H54 (cell line): Measurements from ENCODE around the gene PZP.

Experiments
- DNase-seq: peaks from one replicate; pipeline ENCODE4 v3.0.0; 2011; ENCODE audit warnings: low spot score, mixed read lengths; ENCODE audit not compliant: insufficient read length
- FAIRE-seq: peaks from 3 replicates; lab custom pipeline; 2011; peaks lifted over from hg19 to GRCh38; lab: Jason Lieb, UNC
- POLR2A ChIP-seq: IDR thresholded peaks from 2 replicates; pipeline ENCODE4 v1.6.1; 2011; ENCODE audit warnings: low read depth, mild to moderate bottlenecking, low read length

PZP gene

DNA sequence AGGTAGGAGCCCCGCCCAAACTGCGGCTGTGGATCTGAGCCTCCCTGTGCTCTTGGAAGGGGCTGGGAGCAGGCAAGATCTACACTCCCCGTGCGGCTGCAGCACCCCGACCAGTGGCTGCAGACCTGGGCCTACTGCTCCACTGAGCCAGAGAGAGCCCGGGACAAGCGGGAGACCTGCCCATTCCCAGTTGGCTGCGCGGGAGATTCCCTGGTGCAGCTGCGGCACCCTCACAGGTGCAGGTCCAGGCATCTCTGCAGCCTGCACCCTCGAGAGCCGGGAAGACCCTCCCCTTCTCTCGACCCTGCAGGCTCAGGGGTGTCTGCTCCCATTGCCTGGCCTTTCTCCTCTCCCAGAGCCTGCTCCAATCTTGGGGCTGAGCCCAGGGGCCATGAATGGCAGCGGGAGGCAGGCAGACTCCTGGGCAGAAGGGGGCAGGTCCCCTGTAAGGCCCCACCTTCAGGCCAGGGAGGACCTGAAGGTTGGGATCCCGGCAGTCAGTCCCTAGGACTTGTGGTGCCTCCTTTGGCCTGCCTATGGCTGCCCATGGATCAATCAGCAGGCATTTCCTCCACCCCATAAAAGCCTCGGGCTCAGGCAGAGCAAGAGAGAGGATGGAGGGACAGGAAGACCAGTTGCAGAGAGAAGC, 83.7 kb downstream of the PZP start:
- DNase-seq, result no peak
- FAIRE-seq, result no peak
- no peak for TF ChIP-seq POLR2A

DNA sequence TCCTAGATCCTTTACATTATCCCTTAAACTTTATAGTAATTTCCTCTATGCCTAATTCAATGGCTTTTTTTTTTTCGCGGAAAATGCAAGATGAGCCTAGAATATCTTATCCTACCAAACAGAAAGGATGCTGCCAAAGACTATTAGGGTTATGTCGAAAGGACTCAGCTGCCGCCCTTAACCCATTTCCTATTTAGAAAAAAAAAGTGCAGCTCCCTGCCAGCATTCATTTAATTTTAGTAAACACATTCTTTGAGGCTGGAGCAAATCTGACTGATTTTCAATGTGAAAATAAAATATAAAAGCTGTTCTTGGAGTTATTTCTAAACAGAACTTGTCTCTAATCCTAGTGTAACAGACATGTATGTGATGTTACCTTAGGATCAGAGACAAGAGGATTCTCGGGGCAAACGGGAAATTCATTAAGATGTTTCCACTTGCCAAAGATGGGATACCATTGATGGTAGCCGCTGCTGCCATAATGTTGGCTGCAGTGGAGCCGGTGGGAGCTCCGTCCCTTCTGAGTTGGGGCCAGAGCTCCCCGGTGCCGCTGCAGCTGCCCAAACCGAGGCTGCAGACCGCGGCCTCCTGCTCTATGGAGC, 84.3 kb downstream of the PZP start:
- FAIRE-seq (no peak), DNase-seq (no peak)
- TF ChIP-seq POLR2A, result no peak

DNA sequence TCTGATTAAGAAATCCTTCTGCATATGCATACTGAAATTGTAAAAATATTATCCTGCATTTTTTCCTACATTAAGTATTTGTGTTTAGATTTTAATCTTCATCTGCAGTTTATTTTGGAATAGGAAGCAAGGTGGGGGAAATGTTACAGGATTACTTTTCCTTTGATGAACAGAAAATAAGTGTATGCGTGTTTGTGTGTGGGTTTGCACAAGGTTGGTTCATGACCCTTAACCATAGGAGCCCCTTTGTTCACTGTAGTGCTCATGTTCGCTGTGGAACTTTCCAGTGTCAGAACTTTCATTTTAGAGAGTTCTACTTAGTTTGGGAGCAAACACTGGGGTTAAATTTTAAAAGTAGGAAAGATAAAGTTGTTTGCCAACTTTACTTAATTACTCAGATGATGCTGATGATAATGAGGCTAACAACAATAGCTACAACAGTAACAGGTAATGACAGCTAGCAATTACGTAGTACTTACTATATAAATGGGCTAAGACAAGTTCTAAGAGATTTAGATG, 86.0 kb downstream of the PZP start:
- TF ChIP-seq POLR2A, result no peak
- DNase-seq (no peak), FAIRE-seq (no peak)

DNA sequence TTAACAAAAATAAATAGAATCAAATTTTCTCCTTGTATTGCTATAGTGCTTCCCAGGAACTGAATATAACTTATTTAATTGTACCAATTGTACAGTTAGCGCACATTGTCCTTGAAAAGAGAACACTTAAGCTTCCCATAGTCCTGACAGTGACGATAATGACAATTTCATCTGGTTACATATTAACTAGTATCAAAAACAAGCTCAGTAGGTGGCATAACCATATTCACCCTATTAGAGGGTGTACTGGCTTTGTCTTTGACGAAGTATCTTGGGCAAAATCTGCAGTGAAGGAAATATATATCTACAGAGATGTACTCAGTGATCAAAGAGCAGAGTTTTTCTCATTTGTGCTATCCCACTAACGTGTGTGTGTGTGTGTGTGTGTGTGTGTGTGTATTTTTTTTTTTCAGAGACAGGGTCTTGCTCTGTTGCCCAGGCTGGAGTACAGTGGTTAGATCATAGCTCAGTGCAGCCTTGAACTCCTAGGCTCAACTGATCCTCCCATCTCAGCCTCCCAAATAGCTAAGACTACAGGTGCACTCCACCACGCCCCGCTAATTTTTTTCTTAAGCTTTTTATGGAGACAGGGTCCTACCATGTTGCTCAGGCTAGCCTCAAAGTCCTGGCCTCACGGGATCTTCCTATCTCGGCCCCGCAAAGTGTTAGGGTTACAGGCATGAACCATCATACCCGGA, 87.6 kb downstream of the PZP start:
- TF ChIP-seq POLR2A, result no peak
- no peak for FAIRE-seq
- no peak for DNase-seq

DNA sequence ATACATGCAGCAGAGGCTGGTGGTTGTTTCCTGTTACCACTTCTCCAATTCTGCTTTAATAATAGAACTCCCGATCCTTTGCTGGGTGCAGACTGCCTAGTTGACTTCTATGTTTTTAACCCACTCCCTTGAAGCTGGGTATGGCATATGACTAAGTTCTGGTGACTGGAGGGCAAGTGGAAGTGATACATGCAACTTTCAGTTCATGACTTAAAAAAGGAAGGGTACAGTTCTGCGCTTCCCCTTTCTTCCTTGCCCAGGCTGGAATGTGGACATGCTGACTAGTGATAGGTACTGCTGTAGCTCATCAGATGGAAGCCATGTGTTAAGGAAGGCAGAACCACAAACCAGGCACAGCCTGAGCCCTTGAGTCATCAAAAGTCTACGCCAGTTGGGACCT, 90.0 kb downstream of the PZP start:
- DNase-seq (no peak), FAIRE-seq (no peak)
- no peak for TF ChIP-seq POLR2A

DNA sequence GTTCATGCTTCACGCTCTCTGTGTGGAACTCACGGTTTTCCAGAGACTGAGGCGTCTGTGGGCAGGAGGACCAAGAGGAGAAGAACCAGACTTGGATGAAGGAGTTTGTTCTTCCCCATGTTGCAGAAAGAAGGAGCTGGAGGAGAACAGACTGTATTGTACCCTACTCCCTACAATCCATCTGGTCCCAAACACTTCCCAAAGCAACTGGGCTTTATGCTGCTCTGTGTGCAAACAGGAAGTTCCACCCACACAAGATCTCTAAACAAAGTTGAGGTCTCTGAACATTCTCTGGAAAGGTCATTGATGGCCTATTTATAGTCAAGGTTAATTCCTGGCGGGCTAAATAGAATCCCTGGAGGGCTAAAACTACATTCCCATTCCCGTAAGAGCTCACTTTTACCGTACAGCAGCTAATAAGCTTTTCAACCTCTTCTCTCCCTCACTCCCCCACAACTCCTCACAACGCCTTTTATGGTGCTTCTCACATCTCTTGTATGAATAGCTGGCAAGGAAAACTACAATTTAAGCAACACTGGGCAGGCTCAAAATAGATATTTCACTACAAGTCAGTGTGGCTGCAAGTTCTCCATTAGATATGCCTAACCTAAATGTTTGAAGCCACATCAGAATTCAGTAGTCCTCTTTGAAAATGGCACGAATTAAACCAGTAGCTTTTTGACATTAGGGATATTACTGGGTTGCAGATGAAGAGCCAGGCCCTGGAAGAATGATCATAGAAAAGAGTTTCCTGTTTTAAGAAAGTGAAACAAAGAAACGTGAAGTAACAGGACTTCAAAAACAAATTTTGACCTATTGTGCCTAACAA, 92.2 kb downstream of the PZP start, which contains the start of gene A2M:
Gene A2M, minus strand, starts transcription at position 189 of the 829 bp plus-strand sequence. Its CDS starts 70 bp downstream, at position 119.
- DNase-seq (no peak), FAIRE-seq (no peak)
- TF ChIP-seq POLR2A, result no peak

DNA sequence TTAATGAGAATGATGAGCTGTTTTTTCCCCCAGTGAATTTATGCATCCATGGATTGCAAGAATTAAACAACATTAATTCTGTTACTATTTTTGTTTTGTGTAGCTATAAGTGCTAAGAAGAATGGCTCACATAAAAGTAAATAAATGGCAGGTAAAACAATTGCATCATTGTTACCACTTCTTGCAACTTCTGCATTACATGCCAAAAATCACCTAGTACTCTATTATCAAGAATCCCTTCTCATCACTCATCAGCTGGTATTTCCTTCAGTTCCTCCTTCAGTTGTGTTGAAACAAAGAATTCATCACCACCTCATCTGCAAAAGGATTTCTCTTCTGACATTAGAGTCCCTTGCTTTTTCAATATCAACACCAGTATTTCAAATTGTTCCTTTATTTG, 93.2 kb downstream of the PZP start:
- TF ChIP-seq POLR2A, result no peak
- FAIRE-seq, result no peak
- DNase-seq, result no peak

DNA sequence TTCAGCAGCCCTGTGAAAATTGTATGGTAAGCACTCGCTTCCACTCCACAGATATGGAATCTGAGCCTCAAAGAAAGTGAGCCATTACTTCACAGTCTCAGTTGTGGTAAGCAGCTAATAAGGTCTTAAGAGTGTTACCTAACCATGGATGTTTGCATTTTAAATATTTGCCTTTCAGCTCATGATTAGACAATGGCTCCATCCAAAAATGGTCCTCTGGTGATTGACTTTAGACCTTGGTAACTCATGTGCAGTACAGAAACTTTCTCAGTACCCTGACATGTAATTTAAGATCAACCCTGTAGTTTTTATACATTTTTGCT, 94.2 kb downstream of the PZP start:
- FAIRE-seq (no peak), DNase-seq (no peak)
- no peak for TF ChIP-seq POLR2A

DNA sequence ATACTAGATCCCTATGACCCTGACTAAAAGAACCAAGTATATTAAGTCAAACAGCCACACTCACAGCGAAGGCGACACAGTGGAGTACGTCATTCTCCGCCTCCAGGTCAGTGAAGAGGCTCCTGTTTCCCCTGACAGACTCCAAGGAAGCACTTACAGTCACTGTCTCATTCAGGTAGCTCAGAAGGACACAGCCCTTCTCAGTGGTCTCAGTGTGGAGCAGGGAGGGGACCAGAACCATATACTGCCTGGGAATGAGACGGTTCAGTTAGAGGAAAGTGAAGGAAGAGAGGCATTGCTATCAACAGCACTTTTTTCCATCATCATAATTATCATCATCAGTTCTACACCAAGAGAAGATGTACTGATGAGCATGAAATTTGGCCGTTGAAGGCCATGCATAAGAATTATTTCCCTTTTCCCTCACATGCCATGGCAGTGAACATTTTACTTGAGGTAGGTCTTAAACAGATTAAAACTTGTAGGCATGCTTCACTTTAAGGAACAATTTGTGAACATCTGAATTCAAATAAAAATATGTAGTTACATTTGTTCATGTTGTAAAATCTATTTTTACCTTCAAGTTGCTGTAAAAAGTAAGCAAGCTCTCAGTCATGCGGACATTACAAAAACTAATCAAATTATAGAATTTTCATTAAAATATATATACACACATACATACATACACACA, 94.8 kb downstream of the PZP start:
- TF ChIP-seq POLR2A, result no peak
- DNase-seq (no peak), FAIRE-seq (no peak)

DNA sequence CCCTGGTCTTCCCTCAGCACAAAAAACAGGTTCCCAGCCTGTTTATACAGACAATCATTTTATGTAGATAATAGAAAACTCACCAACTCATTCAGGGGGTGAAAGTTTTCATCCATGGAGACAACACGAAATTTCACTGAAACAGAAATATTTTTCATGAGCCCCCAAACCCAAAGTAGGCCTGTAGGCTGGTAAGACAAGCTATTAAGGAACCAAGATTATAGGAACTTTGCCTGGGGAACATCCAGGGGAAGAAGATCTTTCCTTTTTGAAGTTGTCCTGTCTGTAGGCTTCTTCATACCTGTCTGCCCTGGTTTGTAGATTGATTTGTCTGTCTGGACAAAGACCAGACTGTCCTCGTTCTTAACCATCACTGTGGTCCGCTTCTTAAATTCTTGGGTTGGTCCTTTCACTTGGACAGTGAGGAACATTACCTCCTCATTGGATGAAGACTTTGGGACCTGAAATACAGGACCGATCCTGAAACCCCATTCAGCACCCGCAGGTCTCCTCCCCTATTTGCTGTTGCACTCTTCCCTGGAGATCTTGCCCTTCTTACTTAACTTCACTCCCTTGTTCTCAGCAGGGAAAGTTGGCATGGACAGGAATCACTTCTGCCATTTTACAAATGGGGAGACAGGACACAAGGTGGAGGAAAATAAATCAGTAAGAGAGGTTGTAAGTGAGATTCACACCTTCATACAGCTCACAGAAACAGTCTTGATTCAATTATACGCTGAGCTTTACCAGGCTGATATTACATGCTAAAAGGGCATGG, 95.9 kb downstream of the PZP start:
- FAIRE-seq, result no peak
- no peak for DNase-seq
- TF ChIP-seq POLR2A, result no peak

DNA sequence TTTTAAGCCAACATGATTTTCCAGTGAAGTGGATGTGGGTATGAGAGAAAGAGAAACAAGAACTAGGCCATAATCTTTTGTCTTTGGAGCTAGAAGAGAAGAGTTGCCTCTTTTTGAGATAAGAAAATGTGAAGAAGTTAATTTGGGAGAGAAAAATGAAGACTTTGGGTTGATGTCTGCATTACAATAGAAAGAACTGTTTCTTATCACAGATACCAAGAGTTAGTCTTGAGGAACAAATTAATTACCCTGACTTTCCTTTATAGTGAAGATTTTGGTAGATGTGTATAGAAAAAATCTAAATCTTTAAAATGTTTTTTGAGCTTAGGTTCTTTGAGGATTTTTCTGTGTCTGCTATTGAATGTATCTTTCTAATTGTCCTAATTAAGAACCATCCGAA, 96.7 kb downstream of the PZP start:
- FAIRE-seq, result no peak
- TF ChIP-seq POLR2A, result no peak

DNA sequence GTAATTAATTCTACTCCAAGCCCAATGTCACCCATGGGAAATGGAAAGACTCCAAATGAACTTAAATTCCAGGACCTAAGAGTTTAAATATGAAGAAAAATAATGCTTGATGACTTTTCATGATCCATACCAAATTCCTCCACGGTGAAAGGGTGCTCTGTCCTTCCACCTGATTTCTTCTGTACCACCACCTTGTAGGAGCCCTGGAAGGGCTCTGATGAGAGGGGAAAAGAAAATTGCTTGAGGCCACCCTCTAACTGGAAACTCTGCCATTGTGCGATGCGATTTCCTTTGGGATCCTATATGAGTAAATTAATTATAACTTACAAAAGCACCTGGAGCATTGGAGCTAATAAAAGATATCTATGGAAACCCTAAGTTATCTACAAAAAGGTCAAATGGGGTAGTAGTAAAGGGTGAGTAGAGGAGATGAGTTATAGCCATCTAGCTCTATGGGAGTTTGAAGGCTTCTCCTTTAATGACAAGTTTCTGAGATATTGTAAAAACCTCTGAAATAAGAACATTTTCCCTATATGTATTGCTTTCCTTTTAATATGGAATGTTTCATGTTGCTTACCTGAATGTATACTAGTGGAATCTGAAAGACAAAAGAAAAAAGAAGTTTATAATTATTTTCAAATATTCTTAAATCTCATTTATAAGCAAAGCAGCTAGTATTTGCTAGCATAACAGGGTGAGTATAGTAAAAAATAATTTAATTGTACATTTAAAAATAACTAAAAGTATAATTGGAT, 98.3 kb downstream of the PZP start:
- no peak for TF ChIP-seq POLR2A
- DNase-seq, result no peak
- FAIRE-seq, result no peak

More for the DNA sequence above, 96.7 kb downstream of the PZP start:
- no peak for DNase-seq

DNA sequence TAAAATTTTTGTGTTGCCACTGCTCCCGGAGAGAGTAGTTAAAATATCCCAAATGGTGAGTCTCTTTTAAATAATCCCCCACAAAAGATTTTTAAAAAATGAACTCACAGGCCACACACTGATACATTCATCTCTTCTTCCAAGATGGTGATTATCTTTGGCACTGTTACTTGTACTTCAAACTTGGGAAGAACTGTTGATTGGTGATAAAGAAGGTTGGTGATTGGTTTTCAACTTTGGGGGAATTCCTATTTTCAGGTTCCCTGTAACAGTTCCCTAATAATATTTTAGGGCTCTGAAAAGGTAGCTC, 99.0 kb downstream of the PZP start:
- no peak for TF ChIP-seq POLR2A
- FAIRE-seq (no peak), DNase-seq (no peak)
